HL-60 (cell line): Measurements from ENCODE around the gene TRMT112.

Source experiments
- DNase-seq, 2 experiments: peaks; one replicate each; pipeline ENCODE4 v3.0.0-alpha.2; 2010 to 2020; ENCODE audit warnings: low read depth in 1 of 2, low spot score in 1 of 2
- H3K27ac ChIP-seq: fragments of 250-450 bp; sonication (Bioruptor Pico); replicated peaks from 2 replicates; pipeline ENCODE4 v1.5.1; 2020; ENCODE audit warnings: mild to moderate bottlenecking, moderate library complexity
- H3K27me3 ChIP-seq: fragments of 250-450 bp; sonication (Bioruptor Pico); 2 replicates; pipeline ENCODE4 v1.5.1; 2021; ENCODE audit warnings: mild to moderate bottlenecking, moderate library complexity; ENCODE audit not compliant: insufficient read depth, poor library complexity, severe bottlenecking
- H3K4me3 ChIP-seq: replicated peaks from 2 replicates; pipeline ENCODE4 v1.5.1; 2011; ENCODE audit warnings: mild to moderate bottlenecking, control low read depth, low read length; ENCODE audit not compliant: insufficient read depth
- CTCF ChIP-seq: IDR thresholded peaks from one replicate; pipeline ENCODE4 v1.5.1; 2011; ENCODE audit warnings: low read length, control low read depth, inconsistent platforms; ENCODE audit not compliant: insufficient read depth
- GABPA ChIP-seq: IDR thresholded peaks from 2 replicates; pipeline ENCODE4 v1.6.1; 2012; ENCODE audit warnings: low read depth
- POLR2AphosphoS5 ChIP-seq: IDR thresholded peaks from 2 replicates; pipeline ENCODE4 v1.6.1; 2012; ENCODE audit warnings: low read depth
- REST ChIP-seq: IDR thresholded peaks from 2 replicates; pipeline ENCODE4 v1.6.1; 2012; ENCODE audit warnings: low read depth; ENCODE audit not compliant: insufficient replicate concordance
- SPI1 ChIP-seq: IDR thresholded peaks from 2 replicates; pipeline ENCODE4 v1.6.1; 2012; ENCODE audit warnings: low read depth, mild to moderate bottlenecking, borderline replicate concordance

TRMT112 gene

GRCh38 chr11:64356498-64357411, 39.4 kb upstream of the TRMT112 start:
- peak; percentile 26 for TF ChIP-seq CTCF
- no peak for TF ChIP-seq SPI1
- TF ChIP-seq POLR2AphosphoS5, result peak; percentile 14; the same call in 1 of the 2 replicates
- Histone ChIP-seq H3K27ac (no peak overlapping the region), H3K4me3 (no peak overlapping the region), H3K27me3 (no peaks in the 10 kb centered on the region)
- DNase-seq, result peak in 1 of 2 experiments; percentile 76

GRCh38 chr11:64355078-64355940, 38.0 kb upstream of the TRMT112 start:
- Histone ChIP-seq H3K4me3 (0 out of 2 replicates have a peak overlapping the region, but pooled peaks have one; percentile 6), H3K27ac (peak overlapping the region; percentile 65), H3K27me3 (no peaks in the 10 kb centered on the region)
- DNase-seq, result peak; percentile 88 to 90
- TF ChIP-seq CTCF, result peak; percentile 40
- no peak for TF ChIP-seq POLR2AphosphoS5
- peak; percentile 36; the same call in 1 of the 2 replicates for TF ChIP-seq SPI1

- no peak for TF ChIP-seq GABPA
- no peak for TF ChIP-seq CTCF
- TF ChIP-seq REST, result no peak
- no peak for TF ChIP-seq SPI1
- no peak for TF ChIP-seq POLR2AphosphoS5
- Histone ChIP-seq H3K27ac (no peak overlapping the region), H3K27me3 (no peaks in the 10 kb centered on the region), H3K4me3 (no peak overlapping the region)
- DNase-seq, result no peak
Observed at GRCh38 chr11:64353715-64354506, 36.6 kb upstream of the TRMT112 start.
